ENCODE results near the gene SENP2. TPM values are rescaled to one million over a fixed set of nuclear protein-coding genes. Genes with fewer than 3 reads are reported as not detected.

Gene SENP2
- total and polyA plus RNA-seq, 9 of the 15 experiments (the other 6 are each of a cell fraction or from before 2014, with no cell fraction given) = 11.8 to 67.1 (median 41.1) TPM

DNA sequence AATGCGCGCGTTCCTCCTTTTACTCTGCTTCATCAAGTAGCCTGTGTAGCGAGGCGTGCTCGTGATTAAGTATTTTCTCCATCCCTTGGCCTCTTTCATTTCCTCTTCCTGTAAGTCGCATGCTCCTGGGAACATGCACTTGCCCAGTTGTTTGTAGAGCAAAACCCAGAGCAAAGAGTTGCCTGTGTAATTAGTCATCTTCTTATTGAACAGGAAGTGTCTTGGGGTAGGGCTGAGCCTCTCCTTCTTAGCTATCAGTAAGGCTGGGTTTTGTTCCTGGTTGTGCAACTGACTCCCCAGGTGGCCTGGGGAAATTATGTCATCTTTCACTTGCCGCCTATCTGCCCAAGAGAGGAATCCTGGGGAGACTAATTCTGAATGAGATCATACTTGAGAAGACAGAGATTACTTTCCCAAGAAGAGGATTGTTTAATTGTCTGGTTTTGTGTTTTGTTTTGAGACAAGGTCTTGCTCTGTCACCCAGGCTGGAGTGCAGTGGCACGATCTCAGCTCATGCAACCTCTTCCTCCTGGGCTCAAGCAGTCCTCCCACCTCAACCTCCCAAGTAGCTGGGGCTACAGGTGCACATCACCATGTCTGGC, 48.6 kb upstream of the SENP2 start (continued):
- TF ChIP-seq FOS (IDR thresholded peaks at IDR 0.05; ENCODE audit: extremely low read depth, insufficient read length) (no peak), SMARCC2 (IDR thresholded peaks at IDR 0.05; ENCODE audit: low read depth) (no peak), FOXA1 (IDR thresholded peaks at IDR 0.05; ENCODE audit: borderline replicate concordance) (no peak), ZNF124 (CRISPR knock-in tag; IDR thresholded peaks at IDR 0.05) (no peak), ERF (CRISPR knock-in tag; IDR thresholded peaks at IDR 0.05) (no peak), HLTF (IDR thresholded peaks at IDR 0.05) (no peak), CHD2 (IDR thresholded peaks at IDR 0.05; ENCODE audit: low read depth, low read length) (no peak), KAT2B (IDR thresholded peaks at IDR 0.05; ENCODE audit: low read depth, low read length) (no peak), GABPB2 (CRISPR knock-in tag; conservative IDR thresholded peaks at IDR 0.05) (no peak), SMARCE1 (IDR thresholded peaks at IDR 0.05) (peak; percentile 71; the same call in 1 of the 2 replicates), ZNF589 (CRISPR knock-in tag; IDR thresholded peaks at IDR 0.05; ENCODE audit: low read depth) (no peak), RFX7 (CRISPR knock-in tag; IDR thresholded peaks at IDR 0.05) (no peak), SREBF2 (CRISPR knock-in tag; IDR thresholded peaks at IDR 0.05) (no peak), ZNF212 (CRISPR knock-in tag; IDR thresholded peaks at IDR 0.05) (no peak), PTBP1 (IDR thresholded peaks at IDR 0.05; ENCODE audit: low read depth, low read length) (no peak), ZC3H11A (IDR thresholded peaks at IDR 0.05; ENCODE audit: low read depth, low read length) (no peak)
- TF ChIP-seq, protein P1, sequence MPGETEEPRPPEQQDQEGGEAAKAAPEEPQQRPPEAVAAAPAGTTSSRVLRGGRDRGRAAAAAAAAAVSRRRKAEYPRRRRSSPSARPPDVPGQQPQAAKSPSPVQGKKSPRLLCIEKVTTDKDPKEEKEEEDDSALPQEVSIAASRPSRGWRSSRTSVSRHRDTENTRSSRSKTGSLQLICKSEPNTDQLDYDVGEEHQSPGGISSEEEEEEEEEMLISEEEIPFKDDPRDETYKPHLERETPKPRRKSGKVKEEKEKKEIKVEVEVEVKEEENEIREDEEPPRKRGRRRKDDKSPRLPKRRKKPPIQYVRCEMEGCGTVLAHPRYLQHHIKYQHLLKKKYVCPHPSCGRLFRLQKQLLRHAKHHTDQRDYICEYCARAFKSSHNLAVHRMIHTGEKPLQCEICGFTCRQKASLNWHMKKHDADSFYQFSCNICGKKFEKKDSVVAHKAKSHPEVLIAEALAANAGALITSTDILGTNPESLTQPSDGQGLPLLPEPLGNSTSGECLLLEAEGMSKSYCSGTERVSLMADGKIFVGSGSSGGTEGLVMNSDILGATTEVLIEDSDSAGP (CRISPR knock-in tag; IDR thresholded peaks at IDR 0.05) = no peak
- TF ChIP-seq, protein P2, sequence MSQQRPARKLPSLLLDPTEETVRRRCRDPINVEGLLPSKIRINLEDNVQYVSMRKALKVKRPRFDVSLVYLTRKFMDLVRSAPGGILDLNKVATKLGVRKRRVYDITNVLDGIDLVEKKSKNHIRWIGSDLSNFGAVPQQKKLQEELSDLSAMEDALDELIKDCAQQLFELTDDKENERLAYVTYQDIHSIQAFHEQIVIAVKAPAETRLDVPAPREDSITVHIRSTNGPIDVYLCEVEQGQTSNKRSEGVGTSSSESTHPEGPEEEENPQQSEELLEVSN (IDR thresholded peaks at IDR 0.05; ENCODE audit: borderline replicate concordance in 1 of 2, extremely low read depth in 1 of 2, insufficient read depth in 1 of 2, insufficient read length in 1 of 2, low read depth in 1 of 2, low read length in 1 of 2, poor library complexity in 1 of 2, severe bottlenecking in 1 of 2) = no peak
- TF ChIP-seq, protein P3, sequence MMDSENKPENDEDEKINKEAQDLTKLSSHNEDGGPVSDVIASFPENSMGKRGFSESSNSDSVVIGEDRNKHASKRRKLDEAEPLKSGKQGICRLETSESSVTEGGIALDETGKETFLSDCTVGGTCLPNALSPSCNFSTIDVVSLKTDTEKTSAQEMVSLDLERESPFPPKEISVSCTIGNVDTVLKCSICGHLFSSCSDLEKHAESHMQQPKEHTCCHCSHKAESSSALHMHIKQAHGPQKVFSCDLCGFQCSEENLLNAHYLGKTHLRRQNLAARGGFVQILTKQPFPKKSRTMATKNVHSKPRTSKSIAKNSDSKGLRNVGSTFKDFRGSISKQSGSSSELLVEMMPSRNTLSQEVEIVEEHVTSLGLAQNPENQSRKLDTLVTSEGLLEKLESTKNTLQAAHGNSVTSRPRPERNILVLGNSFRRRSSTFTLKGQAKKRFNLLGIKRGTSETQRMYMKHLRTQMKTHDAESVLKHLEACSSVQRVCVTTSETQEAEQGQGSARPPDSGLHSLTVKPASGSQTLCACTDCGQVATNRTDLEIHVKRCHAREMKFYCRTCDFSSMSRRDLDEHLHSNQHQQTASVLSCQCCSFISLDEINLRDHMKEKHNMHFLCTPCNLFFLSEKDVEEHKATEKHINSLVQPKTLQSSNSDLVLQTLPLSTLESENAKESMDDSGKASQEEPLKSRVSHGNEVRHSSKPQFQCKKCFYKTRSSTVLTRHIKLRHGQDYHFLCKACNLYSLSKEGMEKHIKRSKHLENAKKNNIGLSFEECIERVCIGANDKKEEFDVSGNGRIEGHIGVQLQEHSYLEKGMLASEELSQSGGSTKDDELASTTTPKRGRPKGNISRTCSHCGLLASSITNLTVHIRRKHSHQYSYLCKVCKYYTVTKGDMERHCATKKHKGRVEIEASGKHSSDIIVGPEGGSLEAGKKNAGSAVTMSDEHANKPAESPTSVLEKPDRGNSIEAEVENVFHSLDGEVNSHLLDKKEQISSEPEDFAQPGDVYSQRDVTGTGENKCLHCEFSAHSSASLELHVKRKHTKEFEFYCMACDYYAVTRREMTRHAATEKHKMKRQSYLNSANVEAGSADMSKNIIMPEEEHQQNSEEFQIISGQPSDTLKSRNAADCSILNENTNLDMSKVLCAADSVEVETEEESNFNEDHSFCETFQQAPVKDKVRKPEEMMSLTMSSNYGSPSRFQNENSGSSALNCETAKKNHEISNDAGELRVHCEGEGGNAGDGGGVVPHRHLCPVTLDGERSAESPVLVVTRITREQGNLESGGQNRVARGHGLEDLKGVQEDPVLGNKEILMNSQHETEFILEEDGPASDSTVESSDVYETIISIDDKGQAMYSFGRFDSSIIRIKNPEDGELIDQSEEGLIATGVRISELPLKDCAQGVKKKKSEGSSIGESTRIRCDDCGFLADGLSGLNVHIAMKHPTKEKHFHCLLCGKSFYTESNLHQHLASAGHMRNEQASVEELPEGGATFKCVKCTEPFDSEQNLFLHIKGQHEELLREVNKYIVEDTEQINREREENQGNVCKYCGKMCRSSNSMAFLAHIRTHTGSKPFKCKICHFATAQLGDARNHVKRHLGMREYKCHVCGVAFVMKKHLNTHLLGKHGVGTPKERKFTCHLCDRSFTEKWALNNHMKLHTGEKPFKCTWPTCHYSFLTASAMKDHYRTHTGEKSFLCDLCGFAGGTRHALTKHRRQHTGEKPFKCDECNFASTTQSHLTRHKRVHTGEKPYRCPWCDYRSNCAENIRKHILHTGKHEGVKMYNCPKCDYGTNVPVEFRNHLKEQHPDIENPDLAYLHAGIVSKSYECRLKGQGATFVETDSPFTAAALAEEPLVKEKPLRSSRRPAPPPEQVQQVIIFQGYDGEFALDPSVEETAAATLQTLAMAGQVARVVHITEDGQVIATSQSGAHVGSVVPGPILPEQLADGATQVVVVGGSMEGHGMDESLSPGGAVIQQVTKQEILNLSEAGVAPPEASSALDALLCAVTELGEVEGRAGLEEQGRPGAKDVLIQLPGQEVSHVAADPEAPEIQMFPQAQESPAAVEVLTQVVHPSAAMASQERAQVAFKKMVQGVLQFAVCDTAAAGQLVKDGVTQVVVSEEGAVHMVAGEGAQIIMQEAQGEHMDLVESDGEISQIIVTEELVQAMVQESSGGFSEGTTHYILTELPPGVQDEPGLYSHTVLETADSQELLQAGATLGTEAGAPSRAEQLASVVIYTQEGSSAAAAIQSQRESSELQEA (IDR thresholded peaks at IDR 0.05; ENCODE audit: low read depth) = no peak
